Lung (tissue), 12 donors: ENCODE results near the gene BCOR. TPM values are rescaled to one million over a fixed set of nuclear protein-coding genes. Genes with fewer than 3 reads are reported as not detected.

Experiments used
- ATAC-seq: fragments of 200-7000 bp; cut with Tn5 transposase; one replicate; pipeline ENCODE4 v1.9.1; 2020; ENCODE audit warnings: moderate number of reproducible peaks; ENCODE audit not compliant: insufficient read depth, low FRiP score
- DNase-seq, 3 donors: peaks; one replicate each; pipeline ENCODE4 v3.0.0-alpha.2; 2013 to 2017
- H3K27ac ChIP-seq, 2 donors: one replicate each; pipeline ENCODE4 v1.5.1; 2013; ENCODE audit warnings: mild to moderate bottlenecking in 2 of 2, moderate library complexity in 2 of 2, control low read depth in 1 of 2, inconsistent platforms in 1 of 2, low read depth in 1 of 2, low read length in 1 of 2
- H3K27me3 ChIP-seq, 3 donors: one replicate each; pipeline ENCODE4 v1.5.1; 2013; ENCODE audit warnings: low read length in 2 of 3; ENCODE audit not compliant: control insufficient read depth in 3 of 3, insufficient read depth in 3 of 3
- H3K36me3 ChIP-seq, 4 donors: one replicate each; pipeline ENCODE4 v1.5.1; 2013; ENCODE audit warnings: low read length in 4 of 4, mild to moderate bottlenecking in 1 of 4, moderate library complexity in 1 of 4; ENCODE audit not compliant: control insufficient read depth in 4 of 4, insufficient read depth in 4 of 4
- H3K4me1 ChIP-seq, 5 donors: one replicate each; pipeline ENCODE4 v1.5.1; 2013; ENCODE audit warnings: low read length in 5 of 5, mild to moderate bottlenecking in 2 of 5, moderate library complexity in 1 of 5; ENCODE audit not compliant: control insufficient read depth in 5 of 5, insufficient read depth in 5 of 5
- H3K4me3 ChIP-seq: one replicate; pipeline ENCODE4 v1.5.1; 2013; ENCODE audit warnings: mild to moderate bottlenecking, control low read depth, moderate library complexity
- H3K9ac ChIP-seq, 2 donors: one replicate each; pipeline ENCODE4 v1.5.1; 2013; ENCODE audit warnings: low read length in 2 of 2, control low read depth in 1 of 2; ENCODE audit not compliant: insufficient read depth in 1 of 2
- H3K9me3 ChIP-seq, 4 donors: one replicate each; pipeline ENCODE4 v1.5.1; 2013; ENCODE audit warnings: low read length in 3 of 4, mild to moderate bottlenecking in 1 of 4, moderate library complexity in 1 of 4; ENCODE audit not compliant: control insufficient read depth in 4 of 4, insufficient read depth in 3 of 4
- CTCF ChIP-seq: IDR thresholded peaks from 2 replicates; pipeline ENCODE4 v1.5.1; 2012; ENCODE audit warnings: mild to moderate bottlenecking; ENCODE audit errors: control extremely low read depth, extremely low read depth
- WGBS, 2 donors: extraction: QIAGEN DNeasy Blood & Tissue Kit; methylation state at CpG; one replicate each; pipeline ENCODE4 v1.1.7; 2013; 5-methylcytosine and 5-hydroxymethylcytosine counted together
- polyA plus RNA-seq, 2 donors: library from polyadenylated mRNA; stranded (reverse); fragments of 200-250 nt; gene quantifications; one replicate each; pipeline ENCODE4 v1.2.1, GENCODE V29; 2013
- total RNA-seq, 2 donors: library from RNA; depleted of rRNA in 1 of 2; stranded (reverse); fragments of >200 nt in 1 of 2; gene quantifications; one replicate each; pipeline ENCODE4 v1.2.1, GENCODE V29; 2014 to 2021
- donor health status: control.
- donor health status: control.
- donor health status: Bipolar disorder and iron deficiency.
- donor health status: healthy.
- donor health status: DM: yes; HTN: yes; CAD: no.

Gene BCOR
- total and polyA plus RNA-seq, 4 donors, result 10.8 to 67.2 (median 15.9) TPM

DNA sequence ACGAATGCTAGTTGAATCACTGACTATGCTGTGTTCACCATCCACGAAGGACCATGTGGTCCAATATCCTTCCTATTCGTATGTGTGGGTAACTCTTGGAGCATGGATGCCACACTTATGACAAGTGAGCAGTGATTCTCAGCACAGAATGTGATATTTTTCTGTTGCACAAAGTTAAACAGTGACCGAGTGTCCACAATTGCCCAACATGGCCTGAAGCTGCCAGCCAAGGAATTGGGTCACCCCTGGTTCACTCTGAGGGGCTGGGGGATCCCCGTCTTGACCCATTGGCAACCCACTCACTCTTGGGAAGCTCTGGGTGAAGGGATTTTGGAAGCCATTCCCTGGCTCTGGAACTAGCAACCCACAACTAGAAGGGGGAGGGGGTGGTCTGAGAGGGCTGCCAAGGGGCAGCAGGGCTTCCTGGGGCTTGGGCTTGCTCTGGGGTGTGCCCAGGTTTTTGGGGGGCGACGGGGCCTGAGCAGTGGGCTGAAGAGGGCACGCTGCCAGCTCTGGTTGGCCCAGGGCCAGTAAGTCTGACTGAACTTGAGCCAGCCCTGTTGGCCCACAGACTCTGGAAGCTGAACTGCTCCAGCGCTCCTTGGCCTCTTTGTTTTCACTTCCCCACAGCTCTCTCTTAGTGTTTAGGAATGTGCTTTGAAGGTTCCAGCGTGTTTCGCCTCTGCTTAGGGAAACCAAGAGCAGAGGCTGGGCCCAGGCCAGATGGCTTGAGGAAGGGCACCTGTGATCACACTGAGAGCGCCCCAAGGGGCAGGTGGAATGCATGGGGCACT lies 43.1 kb upstream of the BCOR start:
- ATAC-seq (peak; percentile 55), DNase-seq (peak; percentile 82 to 88 (median 84))
- Histone ChIP-seq H3K27me3 (peaks cover 0 to 18% (median 13%) of the 10 kb centered on the region in 3 donors), H3K36me3 (no peaks in the 10 kb centered on the region), H3K9me3 (peaks cover 0 to 2% (median 0%) of the 10 kb centered on the region in 4 donors), H3K4me1 (peaks cover 3 to 31% (median 11%) of the 10 kb centered on the region in 5 donors), H3K9ac (no peak overlapping the region), H3K4me3 (no peak overlapping the region), H3K27ac (peak overlapping the region in 1 of 2 donors; percentile 9)
- WGBS, 2 donors, result 27 to 35% methylated on average over 12 of the region's 12 CpGs
- TF ChIP-seq CTCF, result no peak

GRCh38 chrX:40132751-40133150 lies 35.0 kb upstream of the BCOR start:
- Histone ChIP-seq H3K27me3 (no peaks in the 10 kb centered on the region), H3K4me1 (peaks cover 0 to 5% (median 0%) of the 10 kb centered on the region in 5 donors), H3K9me3 (no peaks in the 10 kb centered on the region), H3K4me3 (no peak overlapping the region), H3K9ac (no peak overlapping the region), H3K27ac (peak overlapping the region; percentile 26 to 84), H3K36me3 (no peaks in the 10 kb centered on the region)
- 64 to 72% methylated on average over 7 of the region's 7 CpGs for WGBS, 2 donors
- TF ChIP-seq CTCF, result no peak
- DNase-seq (no peak), ATAC-seq (peak; percentile 62)

DNA sequence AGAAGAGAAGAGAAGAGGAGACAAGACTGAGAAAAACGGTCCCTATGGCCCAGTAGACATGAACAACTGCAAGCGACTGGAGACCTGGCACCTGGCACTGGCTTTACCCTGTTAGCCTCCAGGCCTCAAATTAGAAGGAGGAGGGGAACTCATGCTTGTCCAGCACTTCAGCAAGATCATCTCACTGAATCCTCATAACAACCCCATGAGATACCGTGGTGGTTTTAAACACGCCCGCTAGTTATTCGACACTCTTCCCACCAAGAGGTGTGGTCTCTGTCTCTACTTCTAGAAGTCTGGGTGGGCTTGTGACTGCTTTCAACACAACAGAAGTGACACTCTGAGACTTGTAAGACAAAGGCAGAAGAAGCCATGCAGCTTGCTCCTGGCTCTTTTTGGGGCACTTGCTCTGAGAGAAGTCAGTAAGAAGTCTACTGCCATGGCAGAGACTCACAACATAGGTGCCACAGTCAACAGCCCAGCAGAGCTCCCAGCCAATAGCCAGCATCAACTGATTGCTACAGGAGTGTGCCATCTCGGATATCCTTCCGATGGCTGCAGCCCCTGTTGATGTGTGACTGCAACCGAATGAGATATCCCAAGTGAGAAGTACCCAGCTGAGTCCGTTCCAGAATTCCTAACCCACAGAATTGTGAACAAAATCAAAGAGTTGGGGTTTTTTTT lies 34.0 kb upstream of the BCOR start:
- DNase-seq (no peak), ATAC-seq (no peak)
- Histone ChIP-seq H3K4me3 (no peak overlapping the region), H3K9ac (no peak overlapping the region), H3K4me1 (peaks cover 0 to 5% (median 0%) of the 10 kb centered on the region in 5 donors), H3K27ac (peak overlapping the region in 1 of 2 donors; percentile 84), H3K9me3 (no peaks in the 10 kb centered on the region), H3K27me3 (no peaks in the 10 kb centered on the region), H3K36me3 (no peaks in the 10 kb centered on the region)
- TF ChIP-seq CTCF, result no peak
- 89 to 94% methylated on average over 10 of the region's 10 CpGs for WGBS, 2 donors
